HepG2 (cell line): ENCODE measurements around the gene FBXW4. TPM values are rescaled to one million over a fixed set of nuclear protein-coding genes. Genes with fewer than 3 reads are reported as not detected.
A peak's percentile ranks its signal among the peaks of the same experiment; 100 is the strongest.

ENCODE experiments used
- CBX5 ChIP-seq: sonication (generic); formaldehyde crosslinking; IDR thresholded peaks from 2 replicates; pipeline ENCODE4 v1.4.0; 2020; ENCODE audit warnings: missing genetic modification reagents, borderline replicate concordance
- CSRNP1 ChIP-seq: sonication (generic); formaldehyde crosslinking; IDR thresholded peaks from 2 replicates; pipeline ENCODE4 v1.8.1; 2023; ENCODE audit warnings: mild to moderate bottlenecking, missing genetic modification reagents
- CTCF ChIP-seq: sonication (generic); formaldehyde crosslinking; IDR thresholded peaks from 2 replicates; pipeline ENCODE4 v1.5.0; 2020; ENCODE audit warnings: mild to moderate bottlenecking, missing genetic modification reagents, moderate library complexity
- HMGA1 ChIP-seq: sonication (generic); formaldehyde crosslinking; conservative IDR thresholded peaks from 2 replicates; pipeline ENCODE4 v1.4.0; 2020; ENCODE audit warnings: missing genetic modification reagents
- HNRNPLL ChIP-seq: fragments of 200-400 bp; formaldehyde crosslinking; IDR thresholded peaks from 2 replicates; pipeline ENCODE4 v1.6.1; 2017; ENCODE audit warnings: mild to moderate bottlenecking, low read depth, low read length; ENCODE audit not compliant: poor library complexity, severe bottlenecking
- HOXA3 ChIP-seq: sonication (generic); formaldehyde crosslinking; IDR thresholded peaks from 2 replicates; pipeline ENCODE4 v1.5.0; 2020; ENCODE audit warnings: missing genetic modification reagents
- HOXA9 ChIP-seq: sonication (generic); formaldehyde crosslinking; IDR thresholded peaks from 2 replicates; pipeline ENCODE4 v1.8.1; 2022; ENCODE audit warnings: missing genetic modification reagents, mild to moderate bottlenecking, moderate library complexity, borderline replicate concordance
- RBM22 ChIP-seq: fragments of 200-400 bp; formaldehyde crosslinking; optimal IDR thresholded peaks from 2 replicates; pipeline ENCODE3; 2017; ENCODE audit warnings: mild to moderate bottlenecking, low read length, moderate library complexity
- SALL1 ChIP-seq: sonication (generic); formaldehyde crosslinking; IDR thresholded peaks from 2 replicates; pipeline ENCODE4 v1.8.0; 2022; ENCODE audit warnings: mild to moderate bottlenecking, missing genetic modification reagents
- SALL2 ChIP-seq: sonication (generic); formaldehyde crosslinking; IDR thresholded peaks from 2 replicates; pipeline ENCODE4 v1.8.1; 2023; ENCODE audit warnings: mild to moderate bottlenecking, missing genetic modification reagents, inconsistent platforms
- TBP ChIP-seq: sonication (generic); formaldehyde crosslinking; IDR thresholded peaks from 2 replicates; pipeline ENCODE4 v1.5.0; 2020; ENCODE audit warnings: missing genetic modification reagents
- YEATS4 ChIP-seq: sonication (generic); formaldehyde crosslinking; IDR thresholded peaks from 2 replicates; pipeline ENCODE4 v1.4.0; 2020; ENCODE audit warnings: missing genetic modification reagents, borderline replicate concordance
- ZNF512 ChIP-seq: sonication (generic); formaldehyde crosslinking; IDR thresholded peaks from 2 replicates; pipeline ENCODE4 v1.4.0; 2020; ENCODE audit warnings: mild to moderate bottlenecking, missing genetic modification reagents
- ZNF574 ChIP-seq: sonication (generic); formaldehyde crosslinking; IDR thresholded peaks from 2 replicates; pipeline ENCODE4 v1.4.0; 2020; ENCODE audit warnings: missing genetic modification reagents
- ZNF614 ChIP-seq: IDR thresholded peaks from 2 replicates; pipeline ENCODE4 v1.6.1; 2018; ENCODE audit warnings: missing biosample characterization, missing genetic modification reagents, inconsistent platforms, borderline replicate concordance
- ZNF7 ChIP-seq: IDR thresholded peaks from 2 replicates; pipeline ENCODE4 v1.6.1; 2016; ENCODE audit warnings: missing biosample characterization, missing genetic modification reagents
- ZNF782 ChIP-seq: sonication (generic); formaldehyde crosslinking; IDR thresholded peaks from 2 replicates; pipeline ENCODE4 v1.4.0; 2020; ENCODE audit warnings: missing genetic modification reagents, mild to moderate bottlenecking, borderline replicate concordance
- ZNF800 ChIP-seq: sonication (generic); formaldehyde crosslinking; IDR thresholded peaks from 2 replicates; pipeline ENCODE4 v1.4.0; 2020; ENCODE audit warnings: missing genetic modification reagents
- polyA plus RNA-seq, 8 experiments: library from polyadenylated mRNA; depleted of rRNA in 3 of 8; stranded (reverse) in 7 of 8; unstranded in 1 of 8; fragments of >200 nt; fragmentation: Illumina TruSeq in 4 of 8; extraction: Trizol in 4 of 8; gene quantifications; 2 replicates each; pipeline versions ENCODE4 v1.2.1 to v1.2.3, GENCODE V29; 2011 to 2016; ENCODE audit warnings: low read depth in 4 of 8, missing spikeins in 1 of 8, mixed read lengths in 1 of 8; ENCODE audit not compliant: insufficient read depth in 1 of 8
- total RNA-seq, 5 experiments: library from RNA; depleted of rRNA; stranded (reverse); fragments of >200 nt; fragmentation: Illumina TruSeq; extraction: Trizol; gene quantifications; 2 replicates each; pipeline ENCODE4 v1.2.3, GENCODE V29; 2016; ENCODE audit warnings: low read depth in 1 of 5

Gene FBXW4
- total and polyA plus RNA-seq, 2 of the 13 experiments (the other 11 are each of a cell fraction or from before 2014, with no cell fraction given), result 23.5 to 33.7 TPM

GRCh38 chr10:101602761-101603398 is 92.1 kb downstream of the FBXW4 start (continued):
- TF ChIP-seq CTCF (CRISPR knock-in tag), result peak; percentile 96
- 0 out of 2 replicates have a peak, but pooled peaks have one; percentile 22 for TF ChIP-seq TBP (CRISPR knock-in tag)
- TF ChIP-seq ZNF614 (CRISPR knock-in tag), result 0 out of 2 replicates have a peak, but pooled peaks have one; percentile 23
- no peak for TF ChIP-seq ZNF512 (CRISPR knock-in tag)
- TF ChIP-seq RBM22, result peak; percentile 67
- TF ChIP-seq CSRNP1 (CRISPR knock-in tag), result no peak
- TF ChIP-seq ZNF800 (CRISPR knock-in tag), result peak; percentile 45; the same call in 1 of the 2 replicates
- TF ChIP-seq YEATS4 (CRISPR knock-in tag), result peak; percentile 32; the same call in 1 of the 2 replicates
- TF ChIP-seq HNRNPLL, result no peak
- 0 out of 2 replicates have a peak, but pooled peaks have one; percentile 34 for TF ChIP-seq ZNF782 (CRISPR knock-in tag)
- TF ChIP-seq HOXA3 (CRISPR knock-in tag), result 0 out of 2 replicates have a peak, but pooled peaks have one; percentile 21
- no peak for TF ChIP-seq HOXA9 (CRISPR knock-in tag)
- TF ChIP-seq SALL2 (CRISPR knock-in tag), result peak; percentile 63; the same call in 1 of the 2 replicates
- peak; percentile 37; the same call in 1 of the 2 replicates for TF ChIP-seq SALL1 (CRISPR knock-in tag)
- TF ChIP-seq ZNF7 (CRISPR knock-in tag), result no peak
- peak; percentile 54; the same call in 1 of the 2 replicates for TF ChIP-seq ZNF574 (CRISPR knock-in tag)
- no peak for TF ChIP-seq CBX5
- no peak for TF ChIP-seq HMGA1 (CRISPR knock-in tag)
